ENCODE measurements around the gene MRPS25.

GRCh38 chr3:15083252-15083651, 18.1 kb upstream of the MRPS25 start:
- TF ChIP-seq, protein P1, sequence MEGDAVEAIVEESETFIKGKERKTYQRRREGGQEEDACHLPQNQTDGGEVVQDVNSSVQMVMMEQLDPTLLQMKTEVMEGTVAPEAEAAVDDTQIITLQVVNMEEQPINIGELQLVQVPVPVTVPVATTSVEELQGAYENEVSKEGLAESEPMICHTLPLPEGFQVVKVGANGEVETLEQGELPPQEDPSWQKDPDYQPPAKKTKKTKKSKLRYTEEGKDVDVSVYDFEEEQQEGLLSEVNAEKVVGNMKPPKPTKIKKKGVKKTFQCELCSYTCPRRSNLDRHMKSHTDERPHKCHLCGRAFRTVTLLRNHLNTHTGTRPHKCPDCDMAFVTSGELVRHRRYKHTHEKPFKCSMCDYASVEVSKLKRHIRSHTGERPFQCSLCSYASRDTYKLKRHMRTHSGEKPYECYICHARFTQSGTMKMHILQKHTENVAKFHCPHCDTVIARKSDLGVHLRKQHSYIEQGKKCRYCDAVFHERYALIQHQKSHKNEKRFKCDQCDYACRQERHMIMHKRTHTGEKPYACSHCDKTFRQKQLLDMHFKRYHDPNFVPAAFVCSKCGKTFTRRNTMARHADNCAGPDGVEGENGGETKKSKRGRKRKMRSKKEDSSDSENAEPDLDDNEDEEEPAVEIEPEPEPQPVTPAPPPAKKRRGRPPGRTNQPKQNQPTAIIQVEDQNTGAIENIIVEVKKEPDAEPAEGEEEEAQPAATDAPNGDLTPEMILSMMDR (IDR thresholded peaks at IDR 0.05; ENCODE audit: extremely low read depth in 1 of 2, insufficient read depth in 1 of 2, low read depth in 1 of 2, low read length in 2 of 2) = no peak
- no peak for TF ChIP-seq POLR2A (IDR thresholded peaks at IDR 0.05; ENCODE audit: low read depth, low read length)
- TF ChIP-seq EZH2 (IDR thresholded peaks at IDR 0.05; ENCODE audit: borderline replicate concordance, low read depth, low read length, severe bottlenecking) = no peak
- no peak for TF ChIP-seq POLR2AphosphoS5 (IDR thresholded peaks at IDR 0.05; ENCODE audit: insufficient read depth, low read depth, low read length)
- no peak for TF ChIP-seq GATA2 (IDR thresholded peaks at IDR 0.05; ENCODE audit: insufficient read depth, insufficient read length, low read depth, low read length)
- TF ChIP-seq FOS (IDR thresholded peaks at IDR 0.05; ENCODE audit: borderline replicate concordance, insufficient read depth, low read length) = no peak
- no peak for TF ChIP-seq MAX (IDR thresholded peaks at IDR 0.05; ENCODE audit: insufficient read depth, insufficient read length)
- no peak for TF ChIP-seq MYC (IDR thresholded peaks at IDR 0.05; ENCODE audit: low read depth, low read length)

Measured in endothelial cell of umbilical vein (primary cell).